GM19351 (cell line): ENCODE results near the gene NBAS.

Source experiments
- ATAC-seq: cut with Tn5 transposase; IDR thresholded peaks from one replicate; pipeline ENCODE4 v1.9.1; 2021; ENCODE audit warnings: mild to moderate bottlenecking, moderate library complexity; ENCODE audit not compliant: unreplicated experiment

NBAS gene

GRCh38 chr2:15152382-15152781 lies 408.8 kb downstream of the NBAS start:
- no peak for ATAC-seq

- no peak for ATAC-seq
Measured at GRCh38 chr2:15149063-15149462, 412.1 kb downstream of the NBAS start.

GRCh38 chr2:15147591-15147990 lies 413.5 kb downstream of the NBAS start:
- ATAC-seq = no peak

GRCh38 chr2:15146960-15147359 lies 414.2 kb downstream of the NBAS start:
- ATAC-seq = no peak

- ATAC-seq = no peak
Measured at GRCh38 chr2:15145919-15146318, 415.2 kb downstream of the NBAS start.

- no peak for ATAC-seq
Measured at GRCh38 chr2:15145046-15145817, 415.9 kb downstream of the NBAS start.

- peak; percentile 99 for ATAC-seq
Measured at GRCh38 chr2:15142069-15142689, 419.0 kb downstream of the NBAS start.

- ATAC-seq = no peak
Measured at GRCh38 chr2:15141211-15141610, 419.9 kb downstream of the NBAS start.

GRCh38 chr2:15136639-15137038 lies 424.5 kb downstream of the NBAS start:
- no peak for ATAC-seq

- no peak for ATAC-seq
Measured at GRCh38 chr2:15134957-15135356, 426.2 kb downstream of the NBAS start.

- ATAC-seq = no peak
Measured at GRCh38 chr2:15133461-15133860, 427.7 kb downstream of the NBAS start.

- no peak for ATAC-seq
Measured at GRCh38 chr2:15128846-15129245, 432.3 kb downstream of the NBAS start.

- ATAC-seq = no peak
Measured at GRCh38 chr2:15127876-15128275, 433.3 kb downstream of the NBAS start.

- ATAC-seq = no peak
Measured at GRCh38 chr2:15127301-15127700, 433.8 kb downstream of the NBAS start.

GRCh38 chr2:15126373-15126772 lies 434.8 kb downstream of the NBAS start:
- ATAC-seq = no peak

- ATAC-seq = no peak
Measured at GRCh38 chr2:15122915-15123314, 438.2 kb downstream of the NBAS start.

- no peak for ATAC-seq
Measured at GRCh38 chr2:15120631-15121030, 440.5 kb downstream of the NBAS start.

GRCh38 chr2:15119722-15120175 lies 441.4 kb downstream of the NBAS start:
- ATAC-seq = no peak

- ATAC-seq = no peak
Measured at GRCh38 chr2:15117409-15118050, 443.6 kb downstream of the NBAS start.
